ENCODE results near the gene PKN1.

The PKN1 gene

DNA sequence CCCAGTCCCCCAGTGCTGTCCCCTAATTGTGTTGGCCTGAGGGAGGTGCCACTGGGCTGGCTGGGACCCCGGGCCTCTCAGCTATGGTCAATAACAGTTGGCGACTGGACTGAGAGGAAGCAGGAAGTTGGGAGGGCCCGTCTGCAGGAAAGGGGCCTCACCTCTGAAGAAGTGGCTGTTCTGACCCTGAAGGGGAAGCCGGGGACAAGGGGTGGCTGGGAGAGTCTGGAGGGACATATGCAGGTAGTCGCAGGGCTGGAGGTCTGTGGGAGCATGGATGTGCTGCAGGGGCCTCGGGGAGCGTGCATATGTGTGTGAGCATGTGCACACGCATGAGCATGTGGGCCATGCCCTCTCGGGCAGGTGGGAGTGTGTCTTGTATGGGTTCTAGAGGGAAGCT, 5.9 kb downstream of the PKN1 start:
- H3K27ac ChIP-seq = no peak overlapping the region
- TF ChIP-seq, protein P1, sequence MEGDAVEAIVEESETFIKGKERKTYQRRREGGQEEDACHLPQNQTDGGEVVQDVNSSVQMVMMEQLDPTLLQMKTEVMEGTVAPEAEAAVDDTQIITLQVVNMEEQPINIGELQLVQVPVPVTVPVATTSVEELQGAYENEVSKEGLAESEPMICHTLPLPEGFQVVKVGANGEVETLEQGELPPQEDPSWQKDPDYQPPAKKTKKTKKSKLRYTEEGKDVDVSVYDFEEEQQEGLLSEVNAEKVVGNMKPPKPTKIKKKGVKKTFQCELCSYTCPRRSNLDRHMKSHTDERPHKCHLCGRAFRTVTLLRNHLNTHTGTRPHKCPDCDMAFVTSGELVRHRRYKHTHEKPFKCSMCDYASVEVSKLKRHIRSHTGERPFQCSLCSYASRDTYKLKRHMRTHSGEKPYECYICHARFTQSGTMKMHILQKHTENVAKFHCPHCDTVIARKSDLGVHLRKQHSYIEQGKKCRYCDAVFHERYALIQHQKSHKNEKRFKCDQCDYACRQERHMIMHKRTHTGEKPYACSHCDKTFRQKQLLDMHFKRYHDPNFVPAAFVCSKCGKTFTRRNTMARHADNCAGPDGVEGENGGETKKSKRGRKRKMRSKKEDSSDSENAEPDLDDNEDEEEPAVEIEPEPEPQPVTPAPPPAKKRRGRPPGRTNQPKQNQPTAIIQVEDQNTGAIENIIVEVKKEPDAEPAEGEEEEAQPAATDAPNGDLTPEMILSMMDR (conservative IDR thresholded peaks at IDR 0.05) = no peak
- TF ChIP-seq ZFX (IDR thresholded peaks at IDR 0.05) = no peak

DNA sequence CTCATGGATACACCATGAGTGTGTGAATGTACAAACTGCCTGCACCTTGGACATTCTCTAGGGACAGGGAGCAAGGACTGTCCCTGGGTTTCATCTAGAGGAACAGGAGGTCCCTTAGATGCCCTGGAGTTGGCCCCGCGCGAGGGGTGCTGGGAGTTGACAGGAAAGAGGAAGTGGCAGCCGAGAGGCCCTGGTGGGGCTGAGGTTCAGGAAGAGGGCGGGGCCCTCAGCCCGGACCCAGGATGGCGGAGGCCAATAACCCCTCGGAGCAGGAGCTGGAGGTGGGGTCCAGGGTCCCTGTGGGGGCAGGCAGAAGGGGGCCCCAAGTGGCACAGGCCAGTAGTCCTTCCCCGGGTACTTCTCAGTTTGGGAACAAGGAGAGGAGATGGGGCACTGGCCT, 6.9 kb downstream of the PKN1 start:
- no peak for TF ChIP-seq ZFX (IDR thresholded peaks at IDR 0.05)
- TF ChIP-seq, protein P1 (conservative IDR thresholded peaks at IDR 0.05) = no peak
- H3K27ac ChIP-seq = no peak overlapping the region

DNA sequence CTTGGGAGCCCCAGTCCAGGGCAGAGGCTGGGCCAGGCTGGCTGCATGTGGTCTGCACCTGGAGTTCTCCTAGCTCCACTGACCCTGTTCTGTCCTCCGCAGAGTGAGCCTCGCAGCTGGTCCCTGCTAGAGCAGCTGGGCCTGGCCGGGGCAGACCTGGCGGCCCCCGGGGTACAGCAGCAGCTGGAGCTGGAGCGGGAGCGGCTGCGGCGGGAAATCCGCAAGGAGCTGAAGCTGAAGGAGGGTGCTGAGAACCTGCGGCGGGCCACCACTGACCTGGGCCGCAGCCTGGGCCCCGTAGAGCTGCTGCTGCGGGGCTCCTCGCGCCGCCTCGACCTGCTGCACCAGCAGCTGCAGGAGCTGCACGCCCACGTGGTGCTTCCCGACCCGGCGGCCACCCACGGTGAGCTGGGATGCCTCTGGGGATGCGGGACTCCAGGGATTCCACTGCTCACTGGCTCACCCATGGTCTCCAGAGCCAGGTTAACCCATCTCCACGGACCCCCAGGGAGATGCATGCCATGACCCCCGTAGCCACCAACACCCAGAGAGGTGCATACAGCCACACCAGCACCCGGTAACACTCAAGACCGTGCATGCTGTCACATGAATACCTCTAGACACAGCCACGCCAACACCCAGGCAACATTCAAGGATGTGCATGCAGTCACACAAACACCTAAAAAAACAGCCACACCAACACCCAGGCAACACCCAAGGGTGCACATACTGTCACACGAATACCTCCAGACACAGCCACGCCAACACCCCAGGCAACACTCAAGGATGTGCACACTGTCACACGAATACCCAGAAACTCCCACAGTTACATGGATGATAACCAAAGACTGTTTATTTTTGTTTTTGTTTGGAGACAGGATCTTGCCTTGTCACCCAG, 8.2 kb downstream of the PKN1 start:
- TF ChIP-seq, protein P1 (conservative IDR thresholded peaks at IDR 0.05) = no peak
- TF ChIP-seq ZFX (IDR thresholded peaks at IDR 0.05) = no peak
- no peak overlapping the region for H3K27ac ChIP-seq

DNA sequence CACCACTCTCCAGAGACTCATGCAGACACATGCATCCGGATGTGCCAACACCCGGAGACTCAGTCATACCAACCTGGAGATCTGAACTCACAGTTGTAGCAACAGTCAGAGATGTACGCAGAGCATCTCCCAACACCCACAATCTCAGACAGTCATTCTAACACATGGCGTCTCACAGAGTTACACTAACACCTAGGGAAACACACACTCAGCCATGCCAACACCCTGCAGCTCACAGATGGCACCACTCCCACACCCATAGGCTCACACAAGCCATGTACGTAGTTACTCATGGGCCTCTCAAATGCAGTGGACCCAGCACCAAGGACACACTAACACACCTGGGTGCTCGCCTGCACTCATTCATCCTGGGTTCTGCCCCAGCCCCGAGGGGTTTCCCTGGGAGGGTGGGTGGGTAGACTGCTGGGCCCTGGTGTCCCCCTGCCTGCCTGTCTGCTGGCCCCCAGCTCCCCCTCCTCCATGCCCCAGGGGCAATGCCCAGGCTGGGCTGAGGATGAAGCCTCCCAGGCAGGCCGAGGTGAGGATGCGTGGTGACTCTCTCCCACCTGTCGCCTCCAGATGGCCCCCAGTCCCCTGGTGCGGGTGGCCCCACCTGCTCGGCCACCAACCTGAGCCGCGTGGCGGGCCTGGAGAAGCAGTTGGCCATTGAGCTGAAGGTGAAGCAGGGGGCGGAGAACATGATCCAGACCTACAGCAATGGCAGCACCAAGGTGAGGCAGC, 10.0 kb downstream of the PKN1 start:
- no peak for TF ChIP-seq ZFX (IDR thresholded peaks at IDR 0.05)
- TF ChIP-seq, protein P1 (conservative IDR thresholded peaks at IDR 0.05) = no peak
- H3K27ac ChIP-seq = no peak overlapping the region

DNA sequence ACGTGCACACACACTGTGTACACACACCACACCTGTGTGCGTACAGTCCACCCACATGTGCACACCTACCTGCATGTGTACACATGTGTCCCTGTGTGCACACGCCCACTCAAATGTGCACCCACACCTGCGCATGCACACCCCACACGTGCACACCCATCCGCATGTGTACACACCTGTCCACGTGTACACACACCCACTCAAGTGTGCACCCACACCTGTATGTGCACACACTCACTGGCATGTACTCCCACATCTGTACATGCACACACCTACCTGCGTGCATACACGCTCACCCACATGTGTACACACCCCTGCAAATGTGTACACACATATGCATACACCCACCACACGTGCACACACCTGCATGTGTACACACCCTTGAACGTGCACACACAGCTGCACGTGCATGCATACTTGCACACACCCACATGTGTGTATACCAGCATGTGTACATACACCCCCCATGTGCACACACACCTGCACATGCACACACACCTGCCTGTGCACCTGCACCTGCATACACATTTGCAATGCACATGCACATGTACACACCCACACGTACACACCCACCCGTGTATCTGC, 10.6 kb downstream of the PKN1 start:
- TF ChIP-seq ZFX (IDR thresholded peaks at IDR 0.05) = no peak; the same call in 1 of the 2 replicates
- TF ChIP-seq, protein P1 (conservative IDR thresholded peaks at IDR 0.05) = no peak
- no peak overlapping the region for H3K27ac ChIP-seq

DNA sequence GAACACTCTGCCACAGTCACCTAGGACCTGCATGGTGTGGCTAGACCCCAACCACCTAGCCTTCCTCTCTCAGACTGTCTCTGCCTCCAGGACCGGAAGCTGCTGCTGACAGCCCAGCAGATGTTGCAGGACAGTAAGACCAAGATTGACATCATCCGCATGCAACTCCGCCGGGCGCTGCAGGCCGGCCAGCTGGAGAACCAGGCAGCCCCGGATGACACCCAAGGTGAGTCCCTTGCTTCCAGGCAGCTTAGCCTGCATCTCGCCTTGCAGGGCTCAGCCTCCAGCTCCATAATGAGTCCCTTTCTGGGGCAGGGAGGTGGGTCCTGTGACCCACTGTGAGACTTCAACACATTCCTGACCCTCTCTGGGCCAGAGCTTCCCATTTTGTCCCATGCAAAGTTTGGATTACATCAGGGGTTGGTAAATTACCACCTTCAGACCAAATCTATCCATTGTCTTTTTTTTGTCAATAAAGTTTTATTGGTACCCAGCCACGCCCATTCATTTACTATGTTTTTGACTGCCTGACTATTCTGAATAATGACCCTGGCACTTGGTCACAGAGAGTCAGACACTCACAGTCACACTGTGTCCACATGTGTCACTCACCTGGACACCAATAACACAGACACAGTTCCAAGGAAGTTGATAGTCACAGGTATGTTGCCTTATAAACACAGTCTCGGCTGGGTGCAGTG, 13.4 kb downstream of the PKN1 start:
- no peak for TF ChIP-seq ZFX (IDR thresholded peaks at IDR 0.05)
- TF ChIP-seq, protein P1 (conservative IDR thresholded peaks at IDR 0.05) = no peak
- H3K27ac ChIP-seq = no peak overlapping the region

All from C4-2B (cell line).